Mesodermal cell (in vitro differentiated cells): Measurements from ENCODE around the gene PRR18. TPM values are rescaled to one million over a fixed set of nuclear protein-coding genes. Genes with fewer than 3 reads are reported as not detected.
A peak's percentile ranks its signal among the peaks of the same experiment; 100 is the strongest.

Source experiments
- H3K27ac ChIP-seq: 2 replicates; pipeline ENCODE4 v1.7.0; 2013; ENCODE audit warnings: mild to moderate bottlenecking, low read depth, low read length, moderate library complexity; ENCODE audit not compliant: severe bottlenecking
- H3K36me3 ChIP-seq: 2 replicates; pipeline ENCODE4 v1.7.1; 2013; ENCODE audit warnings: mild to moderate bottlenecking, low read length, moderate library complexity; ENCODE audit not compliant: control insufficient read depth, insufficient read depth
- H3K4me1 ChIP-seq: one replicate; pipeline ENCODE4 v1.7.1; 2013; ENCODE audit warnings: mild to moderate bottlenecking, low read length; ENCODE audit not compliant: insufficient read depth, control insufficient read depth, poor library complexity, severe bottlenecking
- H3K4me3 ChIP-seq: 2 replicates; pipeline ENCODE4 v1.7.0; 2013; ENCODE audit warnings: low read length, control low read depth, mild to moderate bottlenecking; ENCODE audit not compliant: insufficient read depth, poor library complexity, severe bottlenecking; ENCODE audit errors: extremely low read depth
- H3K9me3 ChIP-seq: 2 replicates; pipeline ENCODE4 v1.7.1; 2013; ENCODE audit warnings: mild to moderate bottlenecking, low read length, moderate library complexity; ENCODE audit not compliant: control insufficient read depth
- WGBS, 2 experiments: methylation state at CpG; one replicate each; pipeline ENCODE4 v1.1.5; 2013; ENCODE audit warnings: missing lambda C conversion rate in 2 of 2; ENCODE audit not compliant: insufficient coverage in 2 of 2; 5-methylcytosine and 5-hydroxymethylcytosine counted together
- polyA plus RNA-seq, 2 experiments: library from polyadenylated mRNA; stranded (reverse); fragments of 50-300 nt; gene quantifications; one replicate each; pipeline ENCODE4 v1.2.3, GENCODE V29; 2013

Gene PRR18, protein sequence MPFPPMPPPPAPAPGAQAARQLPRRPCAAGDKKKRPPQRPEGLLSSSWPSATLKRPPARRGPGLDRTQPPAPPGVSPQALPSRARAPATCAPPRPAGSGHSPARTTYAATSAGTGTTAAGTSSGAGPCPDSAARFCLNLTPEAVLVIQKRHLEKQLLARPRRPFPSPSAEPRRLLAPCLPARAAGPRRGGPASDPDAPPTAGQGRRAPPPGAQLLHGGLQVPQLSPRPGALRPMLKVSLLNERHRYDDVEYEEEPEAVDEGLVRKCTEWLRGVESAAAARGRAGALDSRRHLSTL
- polyA plus RNA-seq (2013, experiment 1 of 2), result 0.11 TPM
- polyA plus RNA-seq (2013, experiment 2 of 2), result not detected

DNA sequence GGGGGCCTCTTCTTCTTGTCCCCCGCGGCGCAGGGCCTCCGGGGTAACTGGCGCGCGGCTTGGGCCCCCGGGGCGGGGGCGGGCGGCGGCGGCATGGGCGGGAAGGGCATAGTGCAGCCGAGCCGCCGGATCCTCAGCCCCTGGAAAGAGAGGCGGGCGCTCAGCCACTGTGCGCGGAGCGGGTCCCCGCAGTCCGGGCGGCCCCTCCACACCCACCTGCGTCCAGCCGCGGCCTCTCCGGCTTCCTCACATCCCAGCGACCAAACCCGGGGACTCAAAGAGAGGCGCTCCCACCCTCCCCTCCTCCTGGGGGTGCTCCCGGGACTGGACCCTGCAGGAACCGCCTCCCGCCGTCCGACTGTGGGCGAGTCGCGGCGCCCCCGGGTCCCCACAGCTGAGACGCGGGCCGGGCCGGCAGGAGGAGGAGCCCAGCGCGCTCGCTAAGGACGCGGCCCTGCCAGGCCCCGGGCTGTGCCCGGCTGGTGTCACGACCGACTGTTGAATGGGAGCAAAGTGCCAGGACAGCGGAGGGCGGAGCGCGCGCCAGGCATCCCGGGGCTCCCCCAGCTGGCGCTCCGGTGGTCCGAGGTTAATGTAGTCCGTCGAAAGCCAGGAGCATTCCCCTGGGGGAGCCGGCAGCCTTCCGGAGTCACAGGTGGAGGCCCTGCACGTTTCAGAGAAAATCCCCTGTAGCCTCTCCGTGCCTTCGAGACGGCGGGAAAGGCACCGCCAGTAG, at the start of gene PRR18:
Gene PRR18 (minus strand): TSS at position 360 of the 736 bp plus-strand sequence. CDS start 250 bp downstream, at position 110.
- Histone ChIP-seq H3K36me3 (no peaks in the 10 kb centered on the region), H3K4me3 (peak within 1 kb of the TSS; percentile 38), H3K27ac (no peak within 1 kb of the TSS), H3K4me1 (no peaks in the 10 kb centered on the region), H3K9me3 (no peaks in the 10 kb centered on the region)
- 1% methylated on average over 56 to 64 of the region's 74 CpGs for WGBS, 2 experiments

DNA sequence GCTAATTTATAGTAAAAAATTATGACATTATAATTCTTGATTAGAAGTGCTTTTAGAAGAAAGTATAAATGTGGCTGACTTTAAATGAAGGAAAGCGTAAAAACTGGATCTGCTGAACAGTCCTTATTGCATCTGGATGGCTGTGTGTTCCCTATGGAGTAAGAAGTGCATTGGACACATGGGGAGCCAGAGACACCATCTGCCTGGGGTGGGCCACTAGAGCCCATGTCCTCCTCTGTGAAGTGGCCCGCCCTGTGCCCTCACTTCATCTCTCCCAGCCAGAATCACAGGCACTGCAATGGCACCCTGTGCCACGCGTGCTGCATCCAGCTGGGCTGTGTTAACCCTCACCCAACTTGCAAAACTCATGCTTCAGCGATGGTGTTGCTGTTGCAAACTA, 47.4 kb upstream of the PRR18 start:
- H3K36me3 ChIP-seq, result no peaks in the 10 kb centered on the region
- H3K27ac ChIP-seq, result no peak overlapping the region
- H3K9me3 ChIP-seq, result no peaks in the 10 kb centered on the region
- H3K4me1 ChIP-seq, result peaks cover 4% of the 10 kb centered on the region
- 77 to 78% methylated on average over 2 to 4 of the region's 5 CpGs for WGBS, 2 experiments
- no peak overlapping the region for H3K4me3 ChIP-seq

DNA sequence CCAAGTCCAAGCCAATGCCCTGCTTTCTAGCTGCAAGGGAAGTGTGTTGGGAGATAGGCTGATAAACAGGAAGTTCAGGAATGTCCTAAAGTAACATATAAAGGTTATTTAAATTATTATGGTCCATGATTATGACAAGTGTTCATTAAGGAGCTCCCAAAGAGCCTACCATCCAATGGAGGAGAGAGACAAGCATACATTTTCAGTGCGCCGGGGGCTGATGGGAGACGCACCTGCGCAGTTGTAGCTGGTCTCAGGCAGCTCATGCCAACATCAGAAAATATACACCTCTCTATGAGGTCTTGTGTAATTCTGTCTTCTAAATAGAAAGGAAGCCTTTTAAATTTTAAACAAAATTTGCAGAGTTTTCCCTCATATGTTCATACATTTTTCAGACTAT, 46.8 kb upstream of the PRR18 start:
- no peak overlapping the region for H3K4me3 ChIP-seq
- H3K36me3 ChIP-seq, result no peaks in the 10 kb centered on the region
- WGBS, 2 experiments, result no CpG with 5 or more reads among the region's 4 CpGs
- no peak overlapping the region for H3K27ac ChIP-seq
- H3K9me3 ChIP-seq, result no peaks in the 10 kb centered on the region
- H3K4me1 ChIP-seq, result no peaks in the 10 kb centered on the region

DNA sequence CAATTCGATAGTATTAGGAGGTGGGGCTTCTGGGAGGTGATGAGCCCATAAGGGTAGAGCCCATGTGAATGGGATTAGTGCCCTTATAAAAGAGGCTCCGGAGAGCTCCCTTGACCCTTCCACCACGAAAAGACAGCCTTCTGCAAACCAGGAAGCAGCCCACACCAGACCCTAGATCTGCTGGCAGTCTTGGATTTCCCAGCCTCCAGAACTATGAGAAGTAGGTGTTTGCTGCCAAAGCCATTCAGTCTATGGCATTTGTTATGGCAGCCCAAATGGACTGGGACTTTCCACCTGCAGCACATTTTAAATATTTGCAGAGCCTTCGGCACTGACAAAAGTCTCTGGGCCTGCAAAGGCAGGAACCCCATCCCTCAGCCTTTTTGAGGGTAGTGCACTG, 46.0 kb upstream of the PRR18 start:
- no peaks in the 10 kb centered on the region for H3K36me3 ChIP-seq
- no peaks in the 10 kb centered on the region for H3K4me1 ChIP-seq
- WGBS, 2 experiments, result 83 to 100% methylated on average over 1 to 2 of the region's 4 CpGs
- no peak overlapping the region for H3K27ac ChIP-seq
- H3K9me3 ChIP-seq, result no peaks in the 10 kb centered on the region
- no peak overlapping the region for H3K4me3 ChIP-seq

DNA sequence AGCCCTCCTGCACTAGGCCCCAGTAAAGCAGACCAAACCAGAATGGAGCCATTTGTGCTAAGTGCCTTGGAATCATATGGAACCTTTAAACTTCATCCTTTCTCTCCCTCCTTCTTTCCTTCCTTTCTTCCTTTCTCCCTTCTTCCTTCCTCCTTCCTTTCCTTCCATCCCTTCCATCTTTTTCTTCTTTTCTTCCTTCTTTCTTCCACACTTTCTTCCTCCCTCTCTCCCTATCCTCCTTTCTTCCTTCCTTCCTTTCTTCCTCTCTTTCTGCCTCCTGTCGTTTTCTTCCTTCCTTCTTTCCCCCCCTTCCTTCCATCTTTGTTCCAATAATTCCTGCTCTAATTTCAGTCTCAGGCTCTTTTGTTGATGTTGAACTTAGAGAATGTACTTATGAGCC, 45.3 kb upstream of the PRR18 start:
- H3K4me1 ChIP-seq, result no peaks in the 10 kb centered on the region
- H3K9me3 ChIP-seq, result no peaks in the 10 kb centered on the region
- H3K27ac ChIP-seq, result no peak overlapping the region
- H3K36me3 ChIP-seq, result no peaks in the 10 kb centered on the region
- 83% methylated on average over 1 of the region's 1 CpG; no CpG with 5 or more reads in 1 of the 2 experiments for WGBS, 2 experiments
- H3K4me3 ChIP-seq, result no peak overlapping the region

DNA sequence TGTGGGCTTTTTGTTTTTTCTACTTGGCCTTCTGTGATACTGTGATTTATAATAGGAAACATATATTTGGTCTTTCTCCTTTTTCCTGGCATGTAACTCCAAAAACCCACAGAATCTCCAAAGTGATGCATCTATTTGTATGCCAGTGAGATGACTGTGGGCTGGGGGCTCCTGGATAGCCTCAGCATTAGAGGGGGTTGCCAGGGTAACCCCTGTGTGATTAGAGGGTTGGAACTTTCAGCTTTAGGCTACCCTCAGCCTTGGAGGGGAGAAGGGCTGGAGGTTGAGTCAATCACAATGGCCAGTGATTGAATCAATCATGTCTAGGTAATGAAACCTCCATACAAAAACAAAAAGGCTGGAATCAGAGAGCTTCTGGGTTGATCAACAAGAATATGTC, 44.7 kb upstream of the PRR18 start:
- no peaks in the 10 kb centered on the region for H3K36me3 ChIP-seq
- no peak overlapping the region for H3K4me3 ChIP-seq
- no peaks in the 10 kb centered on the region for H3K9me3 ChIP-seq
- no peak overlapping the region for H3K27ac ChIP-seq
- H3K4me1 ChIP-seq, result no peaks in the 10 kb centered on the region

DNA sequence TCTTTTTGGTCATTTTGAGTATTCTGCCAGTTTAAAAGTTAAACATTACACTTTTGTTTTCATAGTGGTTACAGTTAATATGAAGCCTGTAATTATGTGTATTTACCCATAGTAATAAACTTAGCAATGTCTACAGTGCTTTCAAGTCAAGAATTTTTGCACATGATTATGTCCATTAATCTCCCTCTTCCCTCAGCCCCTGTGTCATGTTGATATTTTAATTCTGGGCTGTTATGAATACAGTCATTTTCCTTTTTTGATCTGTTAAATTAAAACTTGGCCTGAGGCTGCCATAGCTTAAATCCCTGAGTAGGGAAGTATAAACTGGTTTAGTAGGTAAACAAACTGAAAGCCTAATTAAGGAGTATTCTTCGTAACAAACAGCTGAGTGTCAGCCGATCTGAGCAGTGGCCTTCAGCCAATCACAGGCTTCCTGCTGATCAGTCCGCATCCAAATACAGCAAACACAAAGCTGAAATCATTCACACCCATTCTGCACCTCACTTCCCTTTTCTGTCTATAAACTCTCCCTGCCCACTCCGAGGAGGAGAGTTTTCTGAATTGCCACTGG, 43.6 kb upstream of the PRR18 start:
- H3K4me1 ChIP-seq, result no peaks in the 10 kb centered on the region
- H3K4me3 ChIP-seq, result no peak overlapping the region
- H3K27ac ChIP-seq, result no peak overlapping the region
- no peaks in the 10 kb centered on the region for H3K9me3 ChIP-seq
- no peaks in the 10 kb centered on the region for H3K36me3 ChIP-seq
- WGBS, 2 experiments, result 50 to 67% methylated on average over 2 to 4 of the region's 4 CpGs

DNA sequence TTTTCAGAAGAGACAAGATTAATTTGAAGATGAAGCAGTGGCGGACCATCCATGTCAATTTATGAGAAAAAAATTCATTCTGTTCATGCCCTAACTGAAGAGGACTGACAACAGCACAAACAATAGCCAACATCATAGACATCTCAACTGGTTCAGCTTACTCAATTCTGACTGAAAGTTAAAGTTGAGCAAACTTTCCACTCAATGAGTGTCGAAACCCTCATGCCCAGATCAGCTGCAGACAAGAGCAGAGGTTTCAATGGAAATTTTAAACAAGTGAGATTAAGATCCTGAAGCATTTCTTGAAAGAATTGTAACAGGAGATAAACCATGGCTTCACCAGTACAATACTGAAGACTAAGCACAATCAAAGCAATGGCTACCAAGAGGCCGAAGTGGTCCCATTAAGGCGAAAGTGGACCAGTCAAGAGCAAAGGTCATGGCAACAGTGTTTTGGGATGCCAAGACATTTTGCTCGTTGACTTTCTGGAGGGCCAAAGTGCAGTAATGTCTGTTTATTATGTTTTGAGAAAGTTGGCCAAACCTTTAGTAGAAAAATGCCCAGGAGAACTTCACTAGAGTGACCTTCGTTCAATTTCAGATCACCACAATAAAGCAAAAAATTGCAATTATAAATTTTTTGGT, 40.2 kb upstream of the PRR18 start:
- Histone ChIP-seq H3K27ac (no peak overlapping the region), H3K9me3 (no peaks in the 10 kb centered on the region), H3K4me1 (peaks cover 8% of the 10 kb centered on the region), H3K36me3 (no peaks in the 10 kb centered on the region), H3K4me3 (no peak overlapping the region)
- 91 to 96% methylated on average over 2 to 4 of the region's 6 CpGs for WGBS, 2 experiments

DNA sequence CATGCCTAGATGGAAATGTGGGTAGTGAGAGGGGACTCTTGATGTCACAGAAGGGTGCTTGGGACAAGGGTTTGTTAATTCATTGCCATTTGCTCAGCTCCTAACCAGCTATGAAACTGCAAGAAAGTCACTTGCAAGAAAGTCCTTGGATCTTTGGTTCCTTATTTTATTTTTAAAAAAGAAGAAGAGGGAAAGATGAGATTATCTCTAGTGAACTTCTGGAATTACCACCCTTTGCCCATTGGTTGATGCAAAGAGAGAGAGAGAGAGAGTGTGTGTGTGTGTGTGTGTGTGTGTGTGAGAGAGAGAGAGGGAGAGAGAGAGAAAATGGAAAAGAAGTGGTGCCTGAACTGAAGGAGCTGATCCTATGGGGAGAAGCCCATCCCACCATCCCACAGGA, 38.8 kb upstream of the PRR18 start:
- H3K9me3 ChIP-seq, result no peaks in the 10 kb centered on the region

DNA sequence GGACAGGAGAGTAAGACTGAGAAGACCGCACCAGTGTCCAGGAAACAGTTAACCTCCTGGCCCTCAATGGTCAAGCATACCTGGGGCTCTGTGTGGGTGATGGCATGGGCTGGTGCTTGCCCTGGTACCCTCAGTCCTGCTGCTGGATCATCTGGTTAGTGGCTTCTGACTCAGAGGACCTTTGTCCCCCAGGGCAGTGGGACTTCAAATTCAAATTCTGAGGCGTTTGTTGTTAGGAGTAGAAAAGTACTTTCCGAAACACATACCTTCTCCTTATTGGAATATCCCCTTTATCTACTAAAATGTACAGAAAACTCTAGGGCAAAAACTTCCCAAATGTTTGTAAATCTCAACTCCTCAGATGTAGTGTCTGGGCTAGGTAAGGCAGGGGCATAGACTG, 38.3 kb upstream of the PRR18 start:
- WGBS, 2 experiments, result 100% methylated on average over 1 of the region's 3 CpGs
- H3K4me3 ChIP-seq, result no peak overlapping the region
- H3K9me3 ChIP-seq, result no peaks in the 10 kb centered on the region
- H3K36me3 ChIP-seq, result no peaks in the 10 kb centered on the region
- H3K4me1 ChIP-seq, result peaks cover 11% of the 10 kb centered on the region
- no peak overlapping the region for H3K27ac ChIP-seq

More for the DNA sequence above, 38.8 kb upstream of the PRR18 start:
- no peaks in the 10 kb centered on the region for H3K36me3 ChIP-seq
- H3K4me3 ChIP-seq, result no peak overlapping the region
- H3K27ac ChIP-seq, result no peak overlapping the region
- peaks cover 11% of the 10 kb centered on the region for H3K4me1 ChIP-seq
